B cell (primary cell): Measurements from ENCODE around the gene DGKB. TPM values are rescaled to one million over a fixed set of nuclear protein-coding genes. Genes with fewer than 3 reads are reported as not detected.

Experiments used
- ATAC-seq: fragments of 200-7000 bp; cut with Tn5 transposase; one replicate; pipeline ENCODE4 v1.10.0; 2021; ENCODE audit warnings: low read depth, mild to moderate bottlenecking, moderate number of reproducible peaks, moderate library complexity
- CTCF ChIA-PET: fragments of 350-600 bp; sonication (Branson Sonifier 250); formaldehyde crosslinking; loops from one replicate; lab custom pipeline; 2021; ENCODE audit warnings: antibody characterized with exemption, inconsistent platforms; lab: Charles Lee
- POLR2A ChIA-PET: fragments of 350-600 bp; sonication (Branson Sonifier 250); formaldehyde crosslinking; loops from one replicate; lab custom pipeline; 2021; ENCODE audit warnings: antibody characterized with exemption; lab: Charles Lee
- DNase-seq: peaks from one replicate; pipeline ENCODE4 v3.0.0; 2013
- H2AFZ ChIP-seq: 2 replicates; pipeline ENCODE4 v1.6.1; 2012; ENCODE audit warnings: mild to moderate bottlenecking, low read depth, low read length; ENCODE audit not compliant: insufficient read depth, poor library complexity, severe bottlenecking
- H3K27ac ChIP-seq, 2 donors: 1 replicate in 1 of 2; 2 replicates in 1 of 2; pipeline ENCODE4 v1.5.1; 2012 to 2013; ENCODE audit warnings: low read length in 2 of 2, mild to moderate bottlenecking in 2 of 2, moderate library complexity in 1 of 2
- H3K27me3 ChIP-seq, 4 experiments: fragments of 200-600 bp in 1 of 4; sonication (generic) in 1 of 4; replicated peaks in 1 of 4; 1 replicate in 2 of 4; 2 replicates in 2 of 4; pipeline versions ENCODE4 v1.6.1 to v1.7.0; 2013 to 2016; ENCODE audit warnings: low read length in 3 of 4, mild to moderate bottlenecking in 2 of 4, mixed read lengths in 1 of 4, moderate library complexity in 1 of 4; ENCODE audit not compliant: insufficient read depth in 4 of 4, control insufficient read depth in 3 of 4; ENCODE audit errors: control extremely low read depth in 1 of 4
- H3K36me3 ChIP-seq, 2 experiments: replicated peaks in 1 of 2; 1 replicate in 1 of 2; 2 replicates in 1 of 2; pipeline versions ENCODE4 v1.6.1 to v1.7.1; 2013; ENCODE audit warnings: low read length in 1 of 2; ENCODE audit not compliant: insufficient read depth in 2 of 2, control insufficient read depth in 1 of 2; ENCODE audit errors: control extremely low read depth in 1 of 2, extremely low read depth in 1 of 2
- H3K4me1 ChIP-seq, 2 donors: fragments of 200-600 bp in 1 of 2; sonication (generic) in 1 of 2; 1 replicate in 1 of 2; 2 replicates in 1 of 2; pipeline versions ENCODE4 v1.5.1 to v1.6.1; 2013 to 2017; ENCODE audit warnings: low read length in 2 of 2; ENCODE audit not compliant: control insufficient read depth in 2 of 2, insufficient read depth in 2 of 2
- H3K4me2 ChIP-seq: replicated peaks from 2 replicates; pipeline ENCODE3; 2012; ENCODE audit warnings: mild to moderate bottlenecking, low read depth, low read length; ENCODE audit not compliant: poor library complexity, severe bottlenecking
- H3K4me3 ChIP-seq, 5 experiments: fragments of 200-600 bp in 1 of 5; sonication (generic) in 1 of 5; 1 replicate in 3 of 5; 2 replicates in 2 of 5; pipeline versions ENCODE4 v1.5.1 to v1.7.0; 2011 to 2016; ENCODE audit warnings: low read length in 4 of 5, mild to moderate bottlenecking in 4 of 5, low read depth in 2 of 5, control low read depth in 1 of 5, moderate library complexity in 1 of 5; ENCODE audit not compliant: insufficient read depth in 1 of 5; ENCODE audit errors: control extremely low read depth in 1 of 5, extremely low read depth in 1 of 5
- H3K79me2 ChIP-seq: fragments of 200-600 bp; sonication (generic); one replicate; pipeline ENCODE4 v1.6.0; 2016; ENCODE audit warnings: low read length; ENCODE audit not compliant: control insufficient read depth, insufficient read depth
- H3K9ac ChIP-seq: fragments of 200-600 bp; sonication (generic); 2 replicates; pipeline ENCODE4 v1.6.1; 2017; ENCODE audit warnings: mild to moderate bottlenecking, low read length, moderate library complexity
- H3K9me3 ChIP-seq, 3 donors: one replicate each; pipeline versions ENCODE4 v1.6.1 to v1.7.1; 2013; ENCODE audit warnings: low read length in 2 of 3; ENCODE audit not compliant: control insufficient read depth in 2 of 3, insufficient read depth in 1 of 3; ENCODE audit errors: control extremely low read depth in 1 of 3
- H4K20me1 ChIP-seq: 2 replicates; pipeline ENCODE4 v1.6.0; 2012; ENCODE audit warnings: mild to moderate bottlenecking, low read length; ENCODE audit not compliant: insufficient read depth, control insufficient read depth, poor library complexity, severe bottlenecking
- H3K27ac Mint-ChIP-seq: one replicate; pipeline ENCODE4 v1.8.0; 2021; ENCODE audit warnings: mixed read lengths
- H3K27me3 Mint-ChIP-seq: one replicate; pipeline ENCODE4 v1.8.0; 2021; ENCODE audit warnings: mixed read lengths
- H3K4me1 Mint-ChIP-seq: one replicate; pipeline ENCODE4 v1.8.0; 2021; ENCODE audit warnings: mixed read lengths
- H3K4me3 Mint-ChIP-seq: one replicate; pipeline ENCODE4 v1.8.0; 2021; ENCODE audit warnings: mixed read lengths
- H3K9me3 Mint-ChIP-seq: one replicate; pipeline ENCODE4 v1.8.0; 2022; ENCODE audit warnings: mixed read lengths; ENCODE audit not compliant: insufficient read depth
- CTCF ChIP-seq: fragments of 200-600 bp; IDR thresholded peaks from one replicate; pipeline ENCODE4 v1.8.0; 2022; ENCODE audit warnings: antibody characterized with exemption, mild to moderate bottlenecking
- EZH2 ChIP-seq: IDR thresholded peaks from 2 replicates; pipeline ENCODE4 v1.6.1; 2012; ENCODE audit warnings: borderline replicate concordance, low read depth, mild to moderate bottlenecking, moderate library complexity, low read length; ENCODE audit not compliant: insufficient read depth, poor library complexity, severe bottlenecking
- WGBS: methylation state at CpG from one replicate; pipeline ENCODE4 v1.1.5; 2013; ENCODE audit warnings: missing lambda C conversion rate; ENCODE audit not compliant: insufficient coverage; 5-methylcytosine and 5-hydroxymethylcytosine counted together
- intact Hi-C: fragments of 100-400 bp; cut with micrococcal nuclease; formaldehyde crosslinking; loops from one replicate; pipeline ENCODE4 v1.10.0; 2022
- polyA plus RNA-seq: library from polyadenylated mRNA; depleted of rRNA; stranded (reverse); fragments of >200 nt; gene quantifications from 2 replicates; pipeline ENCODE4 v1.2.3, GENCODE V29; 2012
- total RNA-seq, 2 donors: library from RNA; stranded (reverse); fragments of 120-200 nt in 1 of 2; gene quantifications; 1 replicate in 1 of 2; 2 replicates in 1 of 2; pipeline versions ENCODE4 v1.2.3 to v1.2.4, GENCODE V29; 2013 to 2022

DGKB gene
- total and polyA plus RNA-seq, 2 donors (not counting 1 experiment from before 2014, with no cell fraction given): not detected

DNA sequence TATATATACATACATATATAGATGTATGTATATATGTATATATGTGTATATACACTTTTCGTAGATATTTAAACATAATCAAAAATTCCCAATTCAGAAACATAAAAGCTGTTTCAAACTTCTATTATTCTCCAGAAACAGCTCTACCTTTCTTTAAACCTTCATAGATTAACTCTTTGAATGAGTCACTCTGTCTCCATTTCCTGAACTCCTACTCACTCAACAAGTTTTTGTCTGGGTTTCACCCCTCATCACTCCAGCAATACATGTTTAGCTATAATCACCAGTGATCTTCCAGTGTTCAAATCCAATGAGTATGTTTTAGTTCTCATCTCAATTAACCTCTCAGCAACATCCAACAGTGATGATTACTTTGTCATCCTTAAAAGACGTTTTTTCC, 9.6 kb downstream of the DGKB start:
- Histone ChIP-seq H4K20me1 (no peaks in the 10 kb centered on the region), H2AFZ (no peak overlapping the region), H3K9me3 (no peaks in the 10 kb centered on the region), H3K4me1 (no peaks in the 10 kb centered on the region), H3K4me3 (no peak overlapping the region), H3K27ac (no peak overlapping the region), H3K79me2 (no peaks in the 10 kb centered on the region), H3K36me3 (no peaks in the 10 kb centered on the region), H3K4me2 (no peak overlapping the region), H3K9ac (no peak overlapping the region), H3K27me3 (no peaks in the 10 kb centered on the region)
- no peaks in the 10 kb centered on the region for H3K4me1 Mint-ChIP-seq
- no peaks in the 10 kb centered on the region for H3K27me3 Mint-ChIP-seq
- intact Hi-C loops: no loop called here
- TF ChIP-seq CTCF: no peak
- no peak for TF ChIP-seq EZH2
- ChIA-PET CTCF (no interaction called here), POLR2A (no interaction called here)
- ATAC-seq: no peak
- H3K27ac Mint-ChIP-seq: no peak overlapping the region
- no peak for DNase-seq
- no peak overlapping the region for H3K4me3 Mint-ChIP-seq
- WGBS: no CpG with 5 or more reads among the region's 2 CpGs
- no peaks in the 10 kb centered on the region for H3K9me3 Mint-ChIP-seq

DNA sequence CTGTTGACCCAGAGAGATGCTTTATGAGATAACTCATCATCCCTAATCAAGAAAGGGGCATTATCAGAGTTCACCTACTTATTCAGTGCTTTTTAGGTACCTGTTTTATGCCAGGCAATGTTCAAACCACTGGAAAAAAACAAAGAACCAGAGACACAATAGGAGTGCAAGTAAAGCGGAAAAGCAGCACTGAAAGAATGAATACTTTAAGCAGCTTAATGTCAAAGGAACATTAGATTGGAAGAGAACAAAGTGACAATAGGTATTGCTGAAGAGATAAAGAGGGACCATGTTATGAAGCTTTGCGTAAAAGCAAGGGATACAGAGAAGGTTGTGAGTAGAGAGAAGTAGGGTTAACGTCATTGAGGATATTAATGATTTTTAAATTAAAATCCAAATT, 11.3 kb downstream of the DGKB start:
- no peak overlapping the region for H3K4me3 Mint-ChIP-seq
- Histone ChIP-seq H3K4me3 (no peak overlapping the region), H3K4me2 (no peak overlapping the region), H4K20me1 (no peaks in the 10 kb centered on the region), H3K4me1 (no peaks in the 10 kb centered on the region), H3K9me3 (no peaks in the 10 kb centered on the region), H3K79me2 (no peaks in the 10 kb centered on the region), H3K36me3 (no peaks in the 10 kb centered on the region), H3K27me3 (no peaks in the 10 kb centered on the region), H3K9ac (no peak overlapping the region), H3K27ac (no peak overlapping the region), H2AFZ (no peak overlapping the region)
- 100% methylated on average over 1 of the region's 3 CpGs for WGBS
- no peak for TF ChIP-seq CTCF
- ChIA-PET CTCF (no interaction called here), POLR2A (no interaction called here)
- no peak for DNase-seq
- intact Hi-C loops: no loop called here
- no peak for ATAC-seq
- no peaks in the 10 kb centered on the region for H3K9me3 Mint-ChIP-seq
- H3K4me1 Mint-ChIP-seq: no peaks in the 10 kb centered on the region
- H3K27me3 Mint-ChIP-seq: no peaks in the 10 kb centered on the region
- no peak overlapping the region for H3K27ac Mint-ChIP-seq
